Breast epithelium (tissue), 3 donors: ENCODE data around the gene NCOR2.

ENCODE experiments used
- POLR2A ChIP-seq: fragments of 450-650 bp; IDR thresholded peaks from one replicate; pipeline ENCODE4 v1.6.1; 2016; ENCODE audit warnings: antibody characterized with exemption, mild to moderate bottlenecking, moderate library complexity
- TF ChIP-seq, protein P1 (sequence below), 3 donors: fragments of 450-650 bp; IDR thresholded peaks; one replicate each; pipeline ENCODE4 v1.5.1; 2016 to 2017; ENCODE audit warnings: antibody characterized with exemption in 3 of 3, mild to moderate bottlenecking in 3 of 3, moderate library complexity in 3 of 3

GRCh38 chr12:124578445-124578844, 11.0 kb upstream of the NCOR2 start:
- TF ChIP-seq, protein P1, sequence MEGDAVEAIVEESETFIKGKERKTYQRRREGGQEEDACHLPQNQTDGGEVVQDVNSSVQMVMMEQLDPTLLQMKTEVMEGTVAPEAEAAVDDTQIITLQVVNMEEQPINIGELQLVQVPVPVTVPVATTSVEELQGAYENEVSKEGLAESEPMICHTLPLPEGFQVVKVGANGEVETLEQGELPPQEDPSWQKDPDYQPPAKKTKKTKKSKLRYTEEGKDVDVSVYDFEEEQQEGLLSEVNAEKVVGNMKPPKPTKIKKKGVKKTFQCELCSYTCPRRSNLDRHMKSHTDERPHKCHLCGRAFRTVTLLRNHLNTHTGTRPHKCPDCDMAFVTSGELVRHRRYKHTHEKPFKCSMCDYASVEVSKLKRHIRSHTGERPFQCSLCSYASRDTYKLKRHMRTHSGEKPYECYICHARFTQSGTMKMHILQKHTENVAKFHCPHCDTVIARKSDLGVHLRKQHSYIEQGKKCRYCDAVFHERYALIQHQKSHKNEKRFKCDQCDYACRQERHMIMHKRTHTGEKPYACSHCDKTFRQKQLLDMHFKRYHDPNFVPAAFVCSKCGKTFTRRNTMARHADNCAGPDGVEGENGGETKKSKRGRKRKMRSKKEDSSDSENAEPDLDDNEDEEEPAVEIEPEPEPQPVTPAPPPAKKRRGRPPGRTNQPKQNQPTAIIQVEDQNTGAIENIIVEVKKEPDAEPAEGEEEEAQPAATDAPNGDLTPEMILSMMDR (IDR thresholded peaks at IDR 0.05), result no peak
- no peak for TF ChIP-seq POLR2A
